ENCODE results near the gene FAM181A.

The FAM181A gene

DNA sequence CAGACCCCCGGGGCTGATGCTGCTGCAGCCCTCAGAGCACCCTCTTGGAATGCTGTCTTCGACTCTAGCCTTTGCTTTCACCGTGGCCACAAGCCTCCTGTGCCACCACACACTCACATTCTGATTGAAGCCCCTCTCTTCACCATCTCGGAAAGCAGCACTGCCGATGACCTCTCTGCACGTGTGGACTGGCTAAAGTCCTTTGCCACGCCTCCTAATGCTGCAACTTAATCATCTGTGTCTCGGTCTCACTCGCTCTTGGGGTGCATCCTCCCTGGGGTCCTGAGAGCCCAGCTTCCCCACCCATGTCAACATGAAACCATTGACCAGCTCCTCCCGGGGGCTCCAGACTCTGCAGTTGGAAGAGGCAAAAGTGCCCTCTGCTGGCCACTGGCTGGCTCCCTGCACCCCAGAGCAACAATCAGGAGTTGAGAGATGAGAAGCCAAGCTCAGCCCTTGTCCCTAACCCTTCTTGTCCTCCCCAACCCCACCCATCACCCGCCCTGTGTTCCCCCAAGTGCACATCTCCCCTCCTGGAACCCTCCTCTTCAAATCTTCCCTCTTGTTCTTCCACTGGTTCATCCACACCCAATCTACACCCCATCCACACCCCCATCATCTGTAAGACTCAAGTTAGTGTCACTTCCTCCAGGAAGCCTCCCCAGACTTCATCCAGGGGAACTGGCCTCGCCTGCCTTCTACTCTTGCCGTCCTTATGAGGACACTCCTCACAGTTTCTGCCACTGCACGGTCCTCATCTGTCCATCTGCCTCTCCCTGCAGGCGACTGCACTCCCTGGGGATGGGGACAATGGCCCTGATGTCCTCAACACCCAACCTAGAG is 23.6 kb upstream of the FAM181A start:
- H3K27ac ChIP-seq (ENCODE audit: low read depth, low read length) = no peak overlapping the region
- no peak overlapping the region for H2AFZ ChIP-seq (ENCODE audit: low read depth, low read length, severe bottlenecking)
- H3K79me2 ChIP-seq (ENCODE audit: insufficient read depth, low read length) = no peaks in the 10 kb centered on the region
- H4K20me1 ChIP-seq (ENCODE audit: low read depth, low read length) = no peaks in the 10 kb centered on the region
- H3K9me3 ChIP-seq (ENCODE audit: insufficient read depth, low read length) = no peaks in the 10 kb centered on the region
- no peak overlapping the region for H3K4me2 ChIP-seq (ENCODE audit: low read depth, low read length, poor library complexity, severe bottlenecking)
- H3K9me2 ChIP-seq (replicated peaks; ENCODE audit: insufficient read depth, low read length) = no peaks in the 10 kb centered on the region
- H3K9ac ChIP-seq (ENCODE audit: low read length) = no peak overlapping the region
- no peak for TF ChIP-seq EZH2phosphoT487 (conservative IDR thresholded peaks at IDR 0.05; ENCODE audit: low read length)
- TF ChIP-seq, protein P1, sequence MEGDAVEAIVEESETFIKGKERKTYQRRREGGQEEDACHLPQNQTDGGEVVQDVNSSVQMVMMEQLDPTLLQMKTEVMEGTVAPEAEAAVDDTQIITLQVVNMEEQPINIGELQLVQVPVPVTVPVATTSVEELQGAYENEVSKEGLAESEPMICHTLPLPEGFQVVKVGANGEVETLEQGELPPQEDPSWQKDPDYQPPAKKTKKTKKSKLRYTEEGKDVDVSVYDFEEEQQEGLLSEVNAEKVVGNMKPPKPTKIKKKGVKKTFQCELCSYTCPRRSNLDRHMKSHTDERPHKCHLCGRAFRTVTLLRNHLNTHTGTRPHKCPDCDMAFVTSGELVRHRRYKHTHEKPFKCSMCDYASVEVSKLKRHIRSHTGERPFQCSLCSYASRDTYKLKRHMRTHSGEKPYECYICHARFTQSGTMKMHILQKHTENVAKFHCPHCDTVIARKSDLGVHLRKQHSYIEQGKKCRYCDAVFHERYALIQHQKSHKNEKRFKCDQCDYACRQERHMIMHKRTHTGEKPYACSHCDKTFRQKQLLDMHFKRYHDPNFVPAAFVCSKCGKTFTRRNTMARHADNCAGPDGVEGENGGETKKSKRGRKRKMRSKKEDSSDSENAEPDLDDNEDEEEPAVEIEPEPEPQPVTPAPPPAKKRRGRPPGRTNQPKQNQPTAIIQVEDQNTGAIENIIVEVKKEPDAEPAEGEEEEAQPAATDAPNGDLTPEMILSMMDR (IDR thresholded peaks at IDR 0.05; ENCODE audit: insufficient read depth, low read length, poor library complexity, severe bottlenecking) = peak; percentile 16
- no peaks in the 10 kb centered on the region for H3F3A ChIP-seq (ENCODE audit: insufficient read depth)
- no peaks in the 10 kb centered on the region for H3K27me3 ChIP-seq (ENCODE audit: low read length)
- no peak overlapping the region for H3K4me3 ChIP-seq (ENCODE audit: insufficient read depth, low read length, poor library complexity, severe bottlenecking)
- H3K36me3 ChIP-seq (ENCODE audit: low read length) = no peaks in the 10 kb centered on the region

DNA sequence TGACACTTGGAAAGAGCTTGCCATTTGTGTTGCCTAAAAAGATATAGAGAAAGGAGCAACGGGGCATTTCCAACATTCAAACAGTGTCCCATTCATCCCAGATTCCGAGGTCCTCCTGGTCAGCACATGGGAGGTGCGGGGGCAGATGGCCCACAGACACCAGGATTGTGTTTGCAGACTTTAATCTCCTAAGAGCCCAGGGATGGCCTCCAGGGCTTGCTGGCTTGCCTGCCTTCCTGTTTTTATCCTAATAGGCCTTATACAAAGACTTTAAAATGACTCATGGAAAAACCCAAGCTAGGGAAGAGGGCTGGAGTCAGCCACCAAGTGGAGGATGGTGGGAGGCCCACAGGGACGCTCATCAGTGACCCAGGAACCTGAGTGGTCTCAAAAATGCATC is 21.5 kb upstream of the FAM181A start:
- no peaks in the 10 kb centered on the region for H3K27me3 ChIP-seq (ENCODE audit: low read length)
- no peak overlapping the region for H3K27ac ChIP-seq (ENCODE audit: low read depth, low read length)
- H3F3A ChIP-seq (ENCODE audit: insufficient read depth) = no peaks in the 10 kb centered on the region
- TF ChIP-seq EZH2phosphoT487 (conservative IDR thresholded peaks at IDR 0.05; ENCODE audit: low read length) = no peak
- TF ChIP-seq, protein P1 (IDR thresholded peaks at IDR 0.05; ENCODE audit: insufficient read depth, low read length, poor library complexity, severe bottlenecking) = no peak
- H3K9me2 ChIP-seq (replicated peaks; ENCODE audit: insufficient read depth, low read length) = no peaks in the 10 kb centered on the region
- no peak overlapping the region for H3K9ac ChIP-seq (ENCODE audit: low read length)
- H4K20me1 ChIP-seq (ENCODE audit: low read depth, low read length) = no peaks in the 10 kb centered on the region
- H3K36me3 ChIP-seq (ENCODE audit: low read length) = no peaks in the 10 kb centered on the region
- H3K9me3 ChIP-seq (ENCODE audit: insufficient read depth, low read length) = no peaks in the 10 kb centered on the region
- no peak overlapping the region for H2AFZ ChIP-seq (ENCODE audit: low read depth, low read length, severe bottlenecking)
- H3K4me3 ChIP-seq (ENCODE audit: insufficient read depth, low read length, poor library complexity, severe bottlenecking) = no peak overlapping the region
- no peak overlapping the region for H3K4me2 ChIP-seq (ENCODE audit: low read depth, low read length, poor library complexity, severe bottlenecking)
- H3K79me2 ChIP-seq (ENCODE audit: insufficient read depth, low read length) = no peaks in the 10 kb centered on the region

DNA sequence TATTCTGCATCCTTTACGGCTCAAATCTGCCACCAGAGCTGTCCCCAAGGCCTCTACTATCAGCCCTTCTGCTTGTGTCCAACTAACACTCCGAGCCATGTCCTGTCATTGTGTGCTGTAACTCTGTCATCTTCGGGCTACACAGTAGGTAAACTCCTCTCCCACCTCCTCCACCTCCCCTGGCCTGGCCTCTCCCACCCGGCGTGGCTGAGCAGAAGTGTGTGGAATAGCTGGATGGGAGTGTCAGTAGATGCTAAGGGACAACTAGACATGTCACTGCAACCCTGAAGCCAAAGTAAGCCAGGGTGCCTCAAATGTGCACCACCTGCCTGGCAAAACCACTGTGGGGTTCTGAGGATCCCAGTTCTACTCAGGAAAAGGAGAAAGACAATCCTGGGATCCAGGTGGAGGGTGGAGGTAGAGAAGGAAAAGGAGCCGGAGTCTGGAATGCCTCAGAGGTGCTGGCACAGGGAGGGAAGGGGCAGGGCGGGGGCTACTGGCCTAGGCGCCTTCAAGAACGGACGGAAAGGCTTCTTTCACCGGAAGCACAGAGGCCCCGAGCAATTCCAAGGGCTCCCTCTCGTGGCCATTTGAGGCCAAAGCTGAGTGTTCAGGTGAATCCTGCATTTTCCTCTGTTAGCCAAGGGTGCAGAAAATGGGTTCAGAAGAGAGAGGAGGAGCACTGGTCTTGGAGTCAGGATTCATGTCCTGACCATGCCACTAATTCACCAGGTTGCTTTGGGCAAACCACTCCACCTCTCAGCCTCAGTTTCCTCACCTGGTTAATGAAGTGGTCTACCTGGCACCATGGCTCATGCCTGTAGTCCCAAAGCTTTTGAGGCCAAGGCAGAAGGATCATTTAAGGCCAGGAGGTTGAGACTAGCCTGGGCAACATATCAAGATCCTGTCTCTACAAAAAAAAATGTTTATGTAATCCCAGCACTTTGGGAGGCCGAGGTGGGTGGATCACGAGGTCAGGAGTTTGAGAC is 20.5 kb upstream of the FAM181A start:
- H3K27ac ChIP-seq (ENCODE audit: low read depth, low read length) = no peak overlapping the region
- no peaks in the 10 kb centered on the region for H3K9me3 ChIP-seq (ENCODE audit: insufficient read depth, low read length)
- TF ChIP-seq, protein P1 (IDR thresholded peaks at IDR 0.05; ENCODE audit: insufficient read depth, low read length, poor library complexity, severe bottlenecking) = peak; percentile 76
- no peak for TF ChIP-seq EZH2phosphoT487 (conservative IDR thresholded peaks at IDR 0.05; ENCODE audit: low read length)
- no peaks in the 10 kb centered on the region for H3K36me3 ChIP-seq (ENCODE audit: low read length)
- H2AFZ ChIP-seq (ENCODE audit: low read depth, low read length, severe bottlenecking) = peak overlapping the region; percentile 81
- H3K4me3 ChIP-seq (ENCODE audit: insufficient read depth, low read length, poor library complexity, severe bottlenecking) = no peak overlapping the region
- no peaks in the 10 kb centered on the region for H4K20me1 ChIP-seq (ENCODE audit: low read depth, low read length)
- H3F3A ChIP-seq (ENCODE audit: insufficient read depth) = no peaks in the 10 kb centered on the region
- H3K4me2 ChIP-seq (ENCODE audit: low read depth, low read length, poor library complexity, severe bottlenecking) = no peak overlapping the region
- no peaks in the 10 kb centered on the region for H3K9me2 ChIP-seq (replicated peaks; ENCODE audit: insufficient read depth, low read length)
- H3K9ac ChIP-seq (ENCODE audit: low read length) = peak overlapping the region; percentile 17; the same call in 1 of the 2 replicates
- no peaks in the 10 kb centered on the region for H3K27me3 ChIP-seq (ENCODE audit: low read length)
- H3K79me2 ChIP-seq (ENCODE audit: insufficient read depth, low read length) = no peaks in the 10 kb centered on the region
